ENCODE measurements around the gene UPK1B. TPM values are rescaled to one million over a fixed set of nuclear protein-coding genes. Genes with fewer than 3 reads are reported as not detected.
"Not testable (repeated sequence)": the region's sequence is repeated elsewhere in the genome, so short reads cannot be mapped to it uniquely, and the experiment has no call there.

The UPK1B gene
- polyA plus RNA-seq, 3 donors, result 8.6 to 10.1 (median 9.6) TPM

DNA sequence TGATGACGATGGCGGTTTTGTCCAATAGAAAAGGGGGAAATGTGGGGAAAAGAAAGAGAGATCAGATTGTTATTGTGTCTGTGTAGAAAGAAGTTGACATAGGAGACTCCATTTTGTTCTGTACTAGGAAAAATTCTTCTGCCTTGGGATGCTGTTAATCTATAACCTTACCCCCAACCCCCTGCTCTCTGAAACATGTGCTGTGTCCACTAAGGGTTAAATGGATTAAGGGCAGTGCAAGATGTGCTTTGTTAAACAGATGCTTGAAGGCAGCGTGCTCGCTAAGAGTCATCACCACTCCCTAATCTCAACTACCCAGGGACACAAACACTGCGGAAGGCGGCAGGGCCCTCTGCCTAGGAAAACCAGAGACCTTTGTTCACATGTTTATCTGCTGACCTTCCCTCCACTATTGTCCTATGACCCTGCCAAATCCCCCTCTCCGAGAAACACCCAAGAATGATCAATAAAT is 69.7 kb downstream of the UPK1B start:
- DNase-seq (ENCODE audit: low read depth in 3 of 3, low spot score in 2 of 3), result not testable (repeated sequence)

DNA sequence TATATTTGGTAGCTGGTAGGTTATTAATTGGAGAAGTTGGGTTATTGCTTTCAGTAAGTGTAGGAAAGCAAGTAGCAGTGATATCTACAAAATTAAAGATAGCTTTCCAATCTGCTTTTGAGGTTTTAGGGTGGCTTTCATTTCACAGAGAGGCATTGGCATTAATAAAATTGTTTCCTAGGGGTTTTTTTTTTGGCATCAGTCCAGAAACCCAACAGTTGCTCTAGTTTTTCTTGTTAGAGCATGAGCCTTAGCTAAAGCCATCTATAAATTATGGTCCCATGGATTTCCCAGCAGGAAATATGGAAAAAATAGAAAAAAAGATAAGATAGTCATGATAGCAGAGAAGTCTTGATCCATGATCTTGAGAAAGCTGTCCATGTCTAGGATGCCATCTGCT is 70.3 kb downstream of the UPK1B start:
- DNase-seq (ENCODE audit: low read depth in 3 of 3, low spot score in 2 of 3), result no peak

DNA sequence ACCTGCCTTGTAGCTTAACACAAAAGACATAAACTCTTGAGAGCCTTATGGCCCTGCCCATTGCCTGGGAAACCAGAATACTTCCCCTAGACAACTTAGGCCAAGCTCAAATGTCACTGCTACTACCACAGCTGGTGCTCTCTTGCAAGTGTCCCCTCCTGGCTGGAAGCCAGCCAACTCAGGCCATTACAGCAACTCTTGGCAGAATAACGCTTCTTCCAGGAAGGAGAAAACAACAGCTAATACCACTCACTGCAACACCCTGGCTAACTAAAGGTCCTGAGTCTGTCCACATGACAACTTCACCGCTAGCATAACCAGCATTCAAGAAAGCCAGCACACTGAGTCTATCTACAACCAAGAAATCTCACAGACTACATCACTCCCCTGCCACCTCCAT is 72.4 kb downstream of the UPK1B start:
- no peak for DNase-seq (ENCODE audit: low read depth in 3 of 3, low spot score in 2 of 3)

Other genes starting within 250 kb of the UPK1B start
- 1 to 10 TPM; 4.0 to 6.4 (median 5.0) TPM for gene IGSF11, start 138.8 kb upstream of the UPK1B start, polyA plus RNA-seq (ENCODE audit: insufficient read length in 3 of 3)
- gene TEX55, start 27.4 kb upstream of the UPK1B start, polyA plus RNA-seq (ENCODE audit: insufficient read length in 3 of 3), result not detected
- gene B4GALT4, start 67.3 kb downstream of the UPK1B start, polyA plus RNA-seq (ENCODE audit: insufficient read length in 3 of 3), result 10 to 100 TPM; 35.4 to 39.2 (median 35.7) TPM
- gene ARHGAP31, start 120.8 kb downstream of the UPK1B start, polyA plus RNA-seq (ENCODE audit: insufficient read length in 3 of 3), result 10 to 100 TPM; 12.5 to 14.5 (median 14.3) TPM